HG03442 (cell line): Measurements from ENCODE around the gene SLC25A10.

Source experiments
- ATAC-seq: cut with Tn5 transposase; IDR thresholded peaks from one replicate; pipeline ENCODE4 v1.9.1; 2021; ENCODE audit warnings: mild to moderate bottlenecking, moderate library complexity; ENCODE audit not compliant: unreplicated experiment

SLC25A10 gene

DNA sequence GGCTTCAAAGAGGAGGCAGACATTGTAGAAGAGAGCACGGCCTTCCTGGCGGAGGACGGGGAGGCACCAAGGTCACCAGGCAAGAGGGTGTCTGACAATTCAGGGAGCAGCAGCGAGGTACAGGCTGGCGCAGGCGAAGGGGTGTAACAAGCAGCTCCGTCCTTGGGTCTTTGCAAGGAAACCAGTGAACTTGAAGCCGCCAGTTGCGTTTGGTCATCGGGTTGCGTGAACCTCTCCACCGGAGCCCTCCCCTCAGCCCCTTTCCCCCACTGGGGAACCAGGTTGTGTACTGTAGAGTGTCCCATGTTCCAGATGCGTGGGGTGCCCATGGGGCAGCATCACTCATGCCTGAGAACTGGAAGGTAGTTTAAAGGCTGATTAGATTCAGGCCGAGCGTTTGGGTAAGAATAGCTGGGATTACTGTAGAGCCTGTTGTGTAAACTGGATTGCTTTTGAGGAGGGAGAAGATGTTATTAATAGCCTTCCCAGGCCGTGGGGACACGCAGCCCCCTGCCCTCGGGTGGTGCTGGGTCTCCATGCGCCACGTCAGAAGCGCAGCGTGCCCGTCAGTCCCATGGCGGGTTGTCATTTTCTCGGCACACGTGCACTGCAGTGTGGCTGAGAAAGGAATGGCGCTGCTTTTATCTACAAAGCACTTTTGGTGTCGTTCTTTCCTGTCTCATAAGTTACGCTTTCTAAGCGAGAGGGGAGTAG, 6.4 kb upstream of the SLC25A10 start:
- ATAC-seq = no peak

DNA sequence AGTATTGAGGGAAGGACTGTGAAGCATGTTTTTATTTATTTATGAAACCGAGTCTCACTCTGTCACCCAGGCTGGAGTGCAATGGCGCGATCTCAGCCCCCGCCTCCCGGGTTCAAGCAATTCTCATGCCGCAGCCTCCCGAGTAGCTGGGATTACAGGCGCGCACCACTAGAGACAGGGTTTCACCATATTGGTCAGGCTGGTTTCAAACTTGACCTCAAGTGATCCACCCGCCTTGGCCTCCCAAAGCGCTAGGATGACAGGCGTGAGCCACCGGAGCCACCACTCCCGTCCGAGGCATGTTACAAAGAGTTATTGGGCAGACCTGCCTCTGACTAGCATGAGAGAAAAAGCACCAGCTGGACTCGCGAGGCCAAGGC, 5.9 kb upstream of the SLC25A10 start:
- ATAC-seq = no peak

DNA sequence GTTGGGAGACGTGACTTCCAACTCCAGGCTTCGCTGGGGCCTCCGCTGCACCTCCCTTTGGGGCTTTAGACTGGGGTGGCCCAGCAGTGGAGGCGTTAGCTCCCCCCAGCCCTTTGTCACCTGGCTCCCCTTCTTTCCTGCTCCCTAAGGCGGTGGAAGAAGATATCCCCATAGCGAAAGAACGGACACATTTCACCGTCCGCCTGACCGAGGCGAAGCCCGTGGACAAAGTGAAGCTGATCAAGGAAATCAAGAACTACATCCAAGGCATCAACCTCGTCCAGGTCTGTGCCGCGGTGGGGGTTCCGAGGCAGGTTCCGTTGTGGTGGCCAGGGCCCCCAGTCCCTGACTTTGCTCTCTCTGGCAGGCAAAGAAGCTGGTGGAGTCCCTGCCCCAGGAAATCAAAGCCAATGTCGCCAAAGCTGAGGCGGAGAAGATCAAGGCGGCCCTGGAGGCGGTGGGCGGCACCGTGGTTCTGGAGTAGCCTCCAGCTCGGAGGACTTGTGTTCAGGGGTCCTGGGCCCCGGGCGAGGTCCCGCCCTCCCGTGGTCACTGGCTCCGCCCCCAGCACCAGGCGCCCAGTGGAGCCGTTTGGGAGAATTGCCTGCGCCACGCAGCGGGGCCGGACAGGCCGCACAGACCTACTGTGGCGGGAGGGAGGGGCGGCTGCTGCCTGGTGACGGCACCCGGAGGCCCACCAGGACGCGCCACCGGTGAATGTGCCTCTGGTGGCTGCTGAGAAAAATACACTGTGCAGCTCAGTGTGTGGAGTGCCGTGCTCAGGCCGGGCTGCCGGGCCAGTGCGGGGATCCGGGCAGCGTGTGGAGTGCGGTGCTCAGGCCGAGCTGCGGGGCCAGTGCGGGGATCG, 5.1 kb upstream of the SLC25A10 start:
- ATAC-seq = no peak

DNA sequence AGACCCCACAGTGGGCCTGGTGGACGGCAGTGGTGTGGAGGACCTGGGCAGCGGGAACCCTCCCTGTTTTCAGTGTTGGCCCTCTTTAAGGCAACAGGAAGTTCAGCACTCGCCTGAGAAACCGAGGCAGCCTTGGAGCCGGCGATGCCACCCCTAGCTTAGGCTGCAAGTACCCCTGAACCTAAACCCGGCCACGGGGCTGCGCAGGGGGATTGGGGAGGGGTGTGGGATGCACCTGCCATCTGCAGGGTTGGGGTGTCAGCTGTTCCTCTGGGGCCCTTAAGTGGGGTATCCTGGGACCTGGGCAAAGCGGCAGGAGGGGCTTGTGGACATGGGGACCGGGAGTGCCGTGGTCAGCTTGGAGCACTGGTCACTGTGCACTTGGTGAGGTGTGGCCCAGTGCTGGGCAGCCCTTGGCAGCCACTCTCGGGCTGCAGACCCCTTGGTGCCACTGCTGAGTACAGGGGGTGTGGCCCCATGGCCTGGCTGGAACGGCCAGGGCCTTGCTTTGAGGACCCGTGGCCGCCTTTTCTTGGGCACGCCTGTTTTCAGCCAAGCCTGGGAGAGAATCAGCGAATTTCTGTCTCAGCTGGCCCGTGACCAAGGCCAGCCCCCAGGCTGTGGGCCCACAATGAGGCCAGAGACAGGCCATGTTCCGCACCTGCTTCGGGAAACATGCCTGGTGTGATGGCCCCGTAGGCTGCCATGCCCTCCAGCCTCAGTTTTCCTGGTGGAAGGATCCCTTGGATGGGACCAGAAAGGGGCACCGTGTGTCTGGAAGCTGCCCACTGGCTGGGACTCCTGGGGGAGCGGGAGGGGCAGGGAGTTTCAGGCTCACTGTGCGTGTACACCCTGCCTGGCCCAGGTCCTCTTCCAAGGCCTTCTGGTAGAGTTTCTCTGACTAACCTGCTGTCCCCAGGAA, 4.1 kb upstream of the SLC25A10 start:
- no peak for ATAC-seq

DNA sequence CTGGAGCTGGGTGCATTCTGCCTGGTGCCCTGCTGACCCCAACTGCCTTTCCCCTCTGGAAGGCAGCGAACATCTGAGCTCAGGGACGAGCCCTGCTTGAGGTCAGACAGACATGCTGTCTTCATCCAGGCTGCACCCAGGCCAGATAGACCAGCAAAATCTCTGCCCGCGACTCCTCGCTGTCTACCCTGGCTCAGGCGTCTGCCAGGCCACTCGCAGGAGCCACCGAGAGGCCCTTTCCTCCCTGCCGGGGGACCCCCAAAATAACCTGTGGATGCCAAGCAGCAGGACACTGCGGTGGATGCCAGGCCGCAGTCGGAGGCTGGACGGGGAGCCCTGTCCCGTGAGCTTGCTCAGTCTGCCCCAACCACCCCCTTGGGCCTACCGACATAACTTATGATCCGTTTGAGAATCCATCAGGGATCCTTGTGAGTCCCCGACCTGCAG, 3.3 kb upstream of the SLC25A10 start:
- ATAC-seq = no peak

DNA sequence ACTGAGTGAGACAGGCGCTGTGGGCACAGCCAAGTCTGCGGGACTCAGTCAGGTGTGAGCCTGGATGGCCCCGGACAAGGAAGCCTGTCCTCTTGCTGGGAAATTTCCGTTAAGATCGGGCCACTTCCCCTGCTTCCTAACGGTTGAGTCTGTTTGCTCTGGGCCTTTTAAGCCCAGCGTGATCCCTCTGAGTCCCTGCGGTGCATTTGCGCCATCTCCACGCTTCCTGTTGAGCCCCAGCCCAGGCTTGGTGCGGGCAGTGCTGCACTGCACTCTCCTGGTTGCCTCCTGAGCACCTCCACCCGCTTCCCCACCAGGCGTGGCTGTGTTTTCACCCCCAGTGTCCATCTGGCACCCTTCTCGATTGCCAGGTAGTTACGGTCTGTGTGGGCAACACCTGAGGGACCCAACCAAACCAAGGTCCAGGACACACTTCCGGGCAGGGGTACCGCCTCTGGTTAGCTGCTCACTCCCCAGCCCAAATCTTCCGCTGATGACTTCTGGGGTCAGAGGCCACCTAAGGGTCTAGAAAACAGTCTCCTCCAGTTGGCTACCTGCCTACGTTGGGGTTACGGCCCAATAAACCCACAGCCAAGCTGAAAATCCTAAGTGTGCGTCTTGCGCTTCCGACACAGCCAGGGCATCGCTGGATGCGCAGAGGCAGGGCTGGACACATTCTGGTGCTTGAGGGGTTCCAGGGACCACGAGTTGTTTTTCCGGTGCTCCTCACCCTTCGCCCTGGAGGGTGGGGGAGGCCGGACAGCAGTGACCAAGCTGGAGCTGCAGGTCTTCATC, 1.4 kb upstream of the SLC25A10 start:
- no peak for ATAC-seq

DNA sequence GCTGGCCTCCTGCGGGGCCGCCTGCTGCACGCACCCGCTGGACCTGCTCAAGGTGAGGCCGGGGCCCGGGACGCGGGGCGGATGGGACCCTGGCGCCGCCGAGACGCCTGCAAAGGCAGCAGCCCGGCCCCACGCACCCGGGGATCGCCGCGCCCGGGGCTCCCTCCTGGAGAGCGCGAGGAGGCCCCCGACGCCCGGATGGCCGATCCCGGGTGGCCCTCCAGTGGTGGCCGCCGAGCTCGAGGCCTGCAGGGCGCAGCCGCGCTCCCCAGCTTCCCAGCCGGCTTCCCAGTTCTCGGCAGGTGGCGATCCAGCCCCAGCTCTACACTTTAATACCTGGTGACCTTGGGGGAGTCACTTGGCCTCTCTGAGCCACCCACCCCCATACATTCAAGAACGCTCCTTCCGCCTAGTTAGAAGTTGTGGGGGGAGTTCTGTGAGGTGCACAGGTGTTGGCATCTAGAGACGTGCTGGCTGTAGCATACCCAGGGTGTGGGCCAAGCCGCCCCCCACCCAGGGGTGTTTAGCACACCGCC, 452 bp downstream of the SLC25A10 start:
- ATAC-seq = no peak

DNA sequence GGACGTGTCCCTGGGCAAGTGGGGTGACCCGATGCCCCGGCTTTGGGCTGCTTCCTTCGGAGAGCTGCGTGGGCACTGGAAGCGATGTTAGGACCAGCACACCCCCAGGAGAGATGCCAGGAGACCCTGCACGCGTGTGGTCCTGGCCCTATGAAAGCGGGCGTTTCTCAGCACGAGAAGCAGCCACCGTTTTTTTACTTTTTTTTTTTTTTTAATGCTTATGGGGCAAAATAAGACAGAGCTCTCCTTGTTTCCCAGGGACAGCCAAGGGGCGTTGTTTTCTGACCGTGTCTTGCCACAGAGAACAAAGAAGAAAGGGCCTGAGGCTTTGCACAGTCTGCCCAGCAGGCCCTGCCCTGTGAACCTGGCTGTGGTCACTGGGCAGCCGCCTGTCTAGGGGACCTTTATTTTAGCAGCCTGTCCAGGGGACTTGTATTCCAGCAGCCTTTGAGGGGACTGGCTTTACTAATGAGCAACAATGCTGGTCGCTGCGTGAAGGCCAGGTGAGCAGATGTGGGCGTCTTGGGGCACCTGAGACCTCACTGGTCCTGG, 996 bp downstream of the SLC25A10 start:
- ATAC-seq = no peak

DNA sequence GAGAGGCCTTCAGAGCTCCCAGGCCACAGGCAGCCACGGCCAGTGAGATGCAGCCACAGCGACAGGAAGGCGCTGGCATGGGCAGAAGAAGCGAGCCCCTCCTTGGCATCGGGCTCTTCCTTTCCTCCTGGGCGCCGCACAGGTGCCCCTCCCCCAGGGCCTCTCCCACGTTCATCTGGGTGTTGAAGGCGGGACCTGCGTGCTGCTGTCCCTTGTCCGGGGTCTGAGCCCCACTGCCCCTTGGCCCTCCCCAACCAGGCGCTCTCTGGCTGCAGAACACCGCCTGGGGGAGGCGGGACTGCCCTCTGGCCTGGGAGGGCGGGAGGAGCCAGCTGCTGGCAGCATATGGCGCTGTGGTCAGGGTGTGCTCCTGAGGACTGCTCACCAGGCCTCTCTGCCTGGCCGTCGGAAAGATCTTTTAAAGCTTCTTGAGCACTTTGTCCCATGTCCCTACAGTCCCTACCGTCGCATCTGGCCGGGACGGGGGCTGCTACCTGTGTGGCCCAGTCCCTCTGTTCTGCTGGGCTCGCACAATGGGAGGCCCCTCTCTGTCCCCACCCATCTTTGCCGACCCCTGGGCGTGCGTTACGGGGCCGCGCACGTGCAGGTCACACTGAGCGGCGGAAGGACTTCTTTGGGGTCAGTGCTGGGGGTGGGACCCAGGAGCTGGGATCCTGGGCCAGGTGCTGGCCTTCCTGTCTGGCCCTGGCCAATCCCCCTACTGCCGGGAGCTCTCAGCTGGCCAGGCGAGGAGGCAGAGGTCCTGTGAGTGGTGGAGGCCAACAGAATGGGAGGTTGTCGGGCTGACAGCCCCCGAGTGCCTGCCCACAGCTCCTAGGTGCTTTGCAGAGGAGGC, 1.7 kb downstream of the SLC25A10 start:
- ATAC-seq = no peak

DNA sequence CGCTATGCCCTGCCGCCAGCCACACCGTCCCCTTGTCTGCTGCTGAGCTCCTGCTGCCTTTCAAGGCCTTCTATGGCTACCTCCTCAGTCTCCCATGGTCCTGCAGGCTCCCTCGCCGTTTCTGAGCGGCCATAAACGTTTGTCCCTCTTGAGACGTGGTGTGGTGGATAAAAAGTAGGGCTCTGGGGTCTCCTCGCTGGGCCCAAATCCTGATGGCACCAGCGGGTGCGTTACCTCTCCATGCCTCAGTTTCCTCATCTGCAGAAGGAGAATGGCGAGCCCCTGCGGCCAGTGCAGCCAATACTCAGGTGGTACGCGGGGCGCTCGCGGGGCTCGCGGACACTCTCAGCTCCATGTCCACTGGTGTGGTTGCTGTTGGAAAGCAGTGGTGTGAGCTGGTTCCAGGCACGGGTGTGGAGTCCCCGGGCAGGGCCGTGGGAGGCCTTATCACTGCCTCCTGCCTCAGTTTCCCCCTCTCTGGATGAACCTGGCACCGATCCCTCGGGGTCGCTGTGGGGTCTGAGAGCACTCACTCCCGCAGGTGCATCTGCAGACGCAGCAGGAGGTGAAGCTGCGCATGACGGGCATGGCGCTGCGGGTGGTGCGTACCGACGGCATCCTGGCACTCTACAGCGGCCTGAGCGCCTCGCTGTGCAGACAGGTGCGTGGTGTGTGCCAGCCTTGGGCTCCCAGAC, 2.5 kb downstream of the SLC25A10 start:
- no peak for ATAC-seq

DNA sequence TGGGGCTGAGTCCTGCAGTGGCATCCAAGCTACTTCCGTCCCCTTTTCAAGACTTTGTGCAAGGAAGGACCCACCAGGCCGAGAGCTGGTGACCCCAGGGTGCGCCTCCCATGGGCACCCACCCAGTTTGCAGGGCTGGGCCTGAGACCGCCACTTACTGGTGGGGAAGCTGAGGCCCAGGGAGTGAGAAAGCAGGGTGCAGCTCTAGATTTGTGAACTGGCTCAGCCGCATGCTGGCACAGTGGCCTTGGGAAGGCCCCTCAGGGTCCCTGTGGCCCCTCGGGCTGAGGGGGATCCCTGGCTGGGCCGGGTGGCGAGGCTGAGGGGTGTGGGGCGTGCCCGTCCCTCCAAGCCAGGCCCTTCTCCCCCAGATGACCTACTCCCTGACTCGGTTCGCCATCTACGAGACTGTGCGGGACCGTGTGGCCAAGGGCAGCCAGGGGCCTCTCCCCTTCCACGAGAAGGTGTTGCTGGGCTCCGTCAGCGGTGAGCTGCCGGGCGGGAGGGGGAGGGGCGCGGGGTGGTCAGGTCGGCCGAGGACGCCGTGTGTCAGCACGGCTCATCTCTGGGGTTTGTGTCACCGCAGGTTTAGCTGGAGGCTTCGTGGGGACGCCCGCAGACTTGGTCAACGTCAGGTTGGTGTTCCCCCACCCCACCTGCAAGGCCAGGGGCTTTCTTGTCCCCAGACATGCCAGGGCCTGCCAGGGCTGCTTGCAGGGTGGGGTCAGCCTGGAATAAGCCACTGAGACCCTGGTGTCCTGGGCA, 3.2 kb downstream of the SLC25A10 start:
- no peak for ATAC-seq

DNA sequence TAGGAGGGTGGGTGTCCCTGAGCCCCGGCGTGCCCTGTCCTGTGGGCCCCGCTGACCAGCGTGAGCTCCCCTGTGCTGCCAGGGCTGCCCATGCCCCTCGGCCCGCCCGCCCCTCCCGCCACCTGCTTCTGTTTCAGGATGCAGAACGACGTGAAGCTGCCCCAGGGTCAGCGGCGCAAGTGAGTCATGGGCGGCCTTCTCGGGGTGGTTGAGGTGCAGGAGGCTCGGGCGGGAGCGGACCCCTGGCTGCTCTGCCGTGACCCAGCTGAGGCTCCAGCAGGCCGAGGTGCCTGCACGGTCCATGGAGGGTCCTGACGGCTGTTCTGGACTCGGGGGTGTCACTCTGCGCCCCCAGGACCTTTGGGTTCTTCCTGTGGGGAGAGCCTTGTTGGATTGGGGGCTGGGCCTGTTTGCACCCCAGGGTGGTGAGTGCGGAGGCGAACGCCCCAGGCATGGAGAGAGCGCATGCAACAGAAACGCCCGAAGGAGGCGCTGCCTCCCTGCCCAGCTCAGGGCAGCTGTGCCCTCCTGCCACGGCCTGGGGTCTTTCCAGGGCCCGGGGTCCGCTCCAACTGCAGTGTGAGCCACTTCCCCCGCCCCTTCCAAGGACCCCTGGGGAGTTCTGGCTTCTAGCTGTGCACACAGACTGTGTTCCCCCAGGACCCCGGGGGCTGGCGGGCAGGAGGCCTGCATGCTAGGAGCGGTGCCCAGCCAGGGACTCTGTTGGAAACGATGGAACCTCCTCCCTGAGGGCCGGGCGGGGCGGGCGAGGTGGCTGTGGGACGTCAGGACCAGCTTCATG, 4.0 kb downstream of the SLC25A10 start:
- ATAC-seq = no peak

DNA sequence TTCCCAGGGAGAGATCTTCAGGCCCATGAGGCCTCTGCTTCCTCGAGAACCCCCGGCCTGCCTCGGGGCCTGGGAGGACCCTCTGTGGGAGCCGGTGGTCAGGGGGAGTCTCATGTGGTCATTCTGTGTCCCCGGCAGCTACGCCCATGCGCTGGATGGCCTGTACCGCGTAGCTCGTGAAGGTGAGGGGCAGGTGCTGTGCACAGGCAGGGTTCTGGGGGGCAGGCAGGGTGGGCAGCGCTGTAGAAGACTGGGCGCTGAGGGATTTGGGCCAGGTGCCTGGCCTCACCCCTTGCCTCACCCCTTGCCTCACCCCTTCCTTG, 4.6 kb downstream of the SLC25A10 start:
- no peak for ATAC-seq

DNA sequence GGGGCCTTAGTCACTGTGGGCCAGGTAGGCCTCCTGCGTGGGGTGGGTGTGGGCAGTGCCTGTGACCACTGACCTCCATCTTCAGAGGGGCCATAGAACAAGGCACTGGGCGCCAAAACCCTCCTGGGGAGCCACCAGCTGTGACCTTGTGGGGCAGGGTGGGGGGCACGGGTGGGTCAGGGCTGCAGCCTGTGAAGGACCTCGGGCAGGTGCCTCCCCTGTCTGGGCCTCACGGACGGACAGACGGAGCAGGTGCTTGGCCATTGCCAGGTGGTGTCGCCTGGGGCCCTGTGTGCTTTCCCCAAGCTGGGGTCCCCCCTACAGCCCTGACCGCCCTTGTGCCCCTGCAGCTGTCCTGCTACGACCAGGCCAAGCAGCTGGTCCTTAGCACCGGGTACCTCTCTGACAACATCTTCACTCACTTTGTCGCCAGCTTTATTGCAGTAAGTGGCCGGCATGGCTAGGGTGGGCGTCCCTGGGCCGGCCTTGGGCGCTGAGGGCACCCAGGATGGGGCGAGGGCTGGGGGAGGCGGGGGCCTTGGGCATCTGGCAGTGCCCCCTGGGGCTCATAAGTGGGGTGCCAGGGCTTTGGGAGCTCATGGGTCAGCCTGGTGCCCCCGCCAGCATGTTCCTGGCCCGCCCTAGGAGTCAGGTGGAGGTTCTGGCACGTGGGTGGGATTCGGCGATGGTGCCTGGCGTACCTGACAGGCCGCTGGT, 5.1 kb downstream of the SLC25A10 start:
- ATAC-seq = no peak

DNA sequence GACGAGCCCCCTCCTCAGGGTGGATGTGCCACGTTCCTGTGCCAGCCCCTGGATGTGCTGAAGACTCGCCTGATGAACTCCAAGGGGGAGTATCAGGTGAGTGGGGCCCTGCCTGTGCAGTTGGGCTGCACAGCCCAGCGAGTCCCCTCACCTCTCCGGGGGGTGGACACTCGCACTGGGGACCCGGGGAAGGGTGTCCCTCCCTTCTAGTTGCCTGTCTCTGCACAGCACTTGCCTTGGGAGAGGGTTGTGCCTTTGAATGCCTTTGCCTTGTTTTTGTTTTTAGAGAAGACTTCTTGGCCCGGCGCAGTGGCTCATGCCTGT, 5.6 kb downstream of the SLC25A10 start:
- ATAC-seq = no peak
